ENCODE data around the gene ZNF423. TPM values are rescaled to one million over a fixed set of nuclear protein-coding genes. Genes with fewer than 3 reads are reported as not detected.

The ZNF423 gene
- total and polyA plus RNA-seq, 2 experiments from 2014 or later, result 14.9 to 41.8 TPM

GRCh38 chr16:49567950-49568349 lies 288.0 kb downstream of the ZNF423 start:
- H3F3A ChIP-seq (replicated peaks; ENCODE audit: low read depth), result no peaks in the 10 kb centered on the region
- no peak overlapping the region for H3K27ac Mint-ChIP-seq
- DNase-seq (ENCODE audit: low spot score) (no peak), ATAC-seq (no peak)
- H2AFZ ChIP-seq, result no peak overlapping the region
- no peaks in the 10 kb centered on the region for H3K27me3 ChIP-seq (ENCODE audit: insufficient read depth)
- H3K9me3 Mint-ChIP-seq, result no peaks in the 10 kb centered on the region; the same call in 2 of the 3 replicates
- peaks cover 28% of the 10 kb centered on the region for H3K4me1 Mint-ChIP-seq
- H4K20me1 ChIP-seq (replicated peaks; ENCODE audit: insufficient read depth), result no peaks in the 10 kb centered on the region
- H3K4me3 ChIP-seq, result no peak overlapping the region
- H3K36me3 Mint-ChIP-seq (ENCODE audit: low read depth), result peaks cover 5% of the 10 kb centered on the region
- TF ChIP-seq, protein P1, sequence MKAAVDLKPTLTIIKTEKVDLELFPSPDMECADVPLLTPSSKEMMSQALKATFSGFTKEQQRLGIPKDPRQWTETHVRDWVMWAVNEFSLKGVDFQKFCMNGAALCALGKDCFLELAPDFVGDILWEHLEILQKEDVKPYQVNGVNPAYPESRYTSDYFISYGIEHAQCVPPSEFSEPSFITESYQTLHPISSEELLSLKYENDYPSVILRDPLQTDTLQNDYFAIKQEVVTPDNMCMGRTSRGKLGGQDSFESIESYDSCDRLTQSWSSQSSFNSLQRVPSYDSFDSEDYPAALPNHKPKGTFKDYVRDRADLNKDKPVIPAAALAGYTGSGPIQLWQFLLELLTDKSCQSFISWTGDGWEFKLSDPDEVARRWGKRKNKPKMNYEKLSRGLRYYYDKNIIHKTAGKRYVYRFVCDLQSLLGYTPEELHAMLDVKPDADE (IDR thresholded peaks at IDR 0.05), result no peak
- no peak for TF ChIP-seq EZH2phosphoT487 (IDR thresholded peaks at IDR 0.05; ENCODE audit: unreplicated experiment)
- no peak for TF ChIP-seq ZNF114 (CRISPR knock-in tag; IDR thresholded peaks at IDR 0.05)
- TF ChIP-seq, protein P2, sequence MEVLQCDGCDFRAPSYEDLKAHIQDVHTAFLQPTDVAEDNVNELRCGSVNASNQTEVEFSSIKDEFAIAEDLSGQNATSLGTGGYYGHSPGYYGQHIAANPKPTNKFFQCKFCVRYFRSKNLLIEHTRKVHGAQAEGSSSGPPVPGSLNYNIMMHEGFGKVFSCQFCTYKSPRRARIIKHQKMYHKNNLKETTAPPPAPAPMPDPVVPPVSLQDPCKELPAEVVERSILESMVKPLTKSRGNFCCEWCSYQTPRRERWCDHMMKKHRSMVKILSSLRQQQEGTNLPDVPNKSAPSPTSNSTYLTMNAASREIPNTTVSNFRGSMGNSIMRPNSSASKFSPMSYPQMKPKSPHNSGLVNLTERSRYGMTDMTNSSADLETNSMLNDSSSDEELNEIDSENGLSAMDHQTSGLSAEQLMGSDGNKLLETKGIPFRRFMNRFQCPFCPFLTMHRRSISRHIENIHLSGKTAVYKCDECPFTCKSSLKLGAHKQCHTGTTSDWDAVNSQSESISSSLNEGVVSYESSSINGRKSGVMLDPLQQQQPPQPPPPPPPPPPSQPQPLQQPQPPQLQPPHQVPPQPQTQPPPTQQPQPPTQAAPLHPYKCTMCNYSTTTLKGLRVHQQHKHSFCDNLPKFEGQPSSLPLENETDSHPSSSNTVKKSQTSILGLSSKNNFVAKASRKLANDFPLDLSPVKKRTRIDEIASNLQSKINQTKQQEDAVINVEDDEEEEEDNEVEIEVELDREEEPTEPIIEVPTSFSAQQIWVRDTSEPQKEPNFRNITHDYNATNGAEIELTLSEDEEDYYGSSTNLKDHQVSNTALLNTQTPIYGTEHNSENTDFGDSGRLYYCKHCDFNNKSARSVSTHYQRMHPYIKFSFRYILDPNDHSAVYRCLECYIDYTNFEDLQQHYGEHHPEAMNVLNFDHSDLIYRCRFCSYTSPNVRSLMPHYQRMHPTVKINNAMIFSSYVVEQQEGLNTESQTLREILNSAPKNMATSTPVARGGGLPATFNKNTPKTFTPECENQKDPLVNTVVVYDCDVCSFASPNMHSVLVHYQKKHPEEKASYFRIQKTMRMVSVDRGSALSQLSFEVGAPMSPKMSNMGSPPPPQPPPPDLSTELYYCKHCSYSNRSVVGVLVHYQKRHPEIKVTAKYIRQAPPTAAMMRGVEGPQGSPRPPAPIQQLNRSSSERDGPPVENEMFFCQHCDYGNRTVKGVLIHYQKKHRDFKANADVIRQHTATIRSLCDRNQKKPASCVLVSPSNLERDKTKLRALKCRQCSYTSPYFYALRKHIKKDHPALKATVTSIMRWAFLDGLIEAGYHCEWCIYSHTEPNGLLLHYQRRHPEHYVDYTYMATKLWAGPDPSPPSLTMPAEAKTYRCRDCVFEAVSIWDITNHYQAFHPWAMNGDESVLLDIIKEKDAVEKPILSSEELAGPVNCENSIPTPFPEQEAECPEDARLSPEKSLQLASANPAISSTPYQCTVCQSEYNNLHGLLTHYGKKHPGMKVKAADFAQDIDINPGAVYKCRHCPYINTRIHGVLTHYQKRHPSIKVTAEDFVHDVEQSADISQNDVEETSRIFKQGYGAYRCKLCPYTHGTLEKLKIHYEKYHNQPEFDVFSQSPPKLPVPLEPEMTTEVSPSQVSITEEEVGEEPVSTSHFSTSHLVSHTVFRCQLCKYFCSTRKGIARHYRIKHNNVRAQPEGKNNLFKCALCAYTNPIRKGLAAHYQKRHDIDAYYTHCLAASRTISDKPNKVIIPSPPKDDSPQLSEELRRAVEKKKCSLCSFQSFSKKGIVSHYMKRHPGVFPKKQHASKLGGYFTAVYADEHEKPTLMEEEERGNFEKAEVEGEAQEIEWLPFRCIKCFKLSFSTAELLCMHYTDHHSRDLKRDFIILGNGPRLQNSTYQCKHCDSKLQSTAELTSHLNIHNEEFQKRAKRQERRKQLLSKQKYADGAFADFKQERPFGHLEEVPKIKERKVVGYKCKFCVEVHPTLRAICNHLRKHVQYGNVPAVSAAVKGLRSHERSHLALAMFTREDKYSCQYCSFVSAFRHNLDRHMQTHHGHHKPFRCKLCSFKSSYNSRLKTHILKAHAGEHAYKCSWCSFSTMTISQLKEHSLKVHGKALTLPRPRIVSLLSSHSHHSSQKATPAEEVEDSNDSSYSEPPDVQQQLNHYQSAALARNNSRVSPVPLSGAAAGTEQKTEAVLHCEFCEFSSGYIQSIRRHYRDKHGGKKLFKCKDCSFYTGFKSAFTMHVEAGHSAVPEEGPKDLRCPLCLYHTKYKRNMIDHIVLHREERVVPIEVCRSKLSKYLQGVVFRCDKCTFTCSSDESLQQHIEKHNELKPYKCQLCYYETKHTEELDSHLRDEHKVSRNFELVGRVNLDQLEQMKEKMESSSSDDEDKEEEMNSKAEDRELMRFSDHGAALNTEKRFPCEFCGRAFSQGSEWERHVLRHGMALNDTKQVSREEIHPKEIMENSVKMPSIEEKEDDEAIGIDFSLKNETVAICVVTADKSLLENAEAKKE (CRISPR knock-in tag; IDR thresholded peaks at IDR 0.05), result no peak
- TF ChIP-seq, protein P3, sequence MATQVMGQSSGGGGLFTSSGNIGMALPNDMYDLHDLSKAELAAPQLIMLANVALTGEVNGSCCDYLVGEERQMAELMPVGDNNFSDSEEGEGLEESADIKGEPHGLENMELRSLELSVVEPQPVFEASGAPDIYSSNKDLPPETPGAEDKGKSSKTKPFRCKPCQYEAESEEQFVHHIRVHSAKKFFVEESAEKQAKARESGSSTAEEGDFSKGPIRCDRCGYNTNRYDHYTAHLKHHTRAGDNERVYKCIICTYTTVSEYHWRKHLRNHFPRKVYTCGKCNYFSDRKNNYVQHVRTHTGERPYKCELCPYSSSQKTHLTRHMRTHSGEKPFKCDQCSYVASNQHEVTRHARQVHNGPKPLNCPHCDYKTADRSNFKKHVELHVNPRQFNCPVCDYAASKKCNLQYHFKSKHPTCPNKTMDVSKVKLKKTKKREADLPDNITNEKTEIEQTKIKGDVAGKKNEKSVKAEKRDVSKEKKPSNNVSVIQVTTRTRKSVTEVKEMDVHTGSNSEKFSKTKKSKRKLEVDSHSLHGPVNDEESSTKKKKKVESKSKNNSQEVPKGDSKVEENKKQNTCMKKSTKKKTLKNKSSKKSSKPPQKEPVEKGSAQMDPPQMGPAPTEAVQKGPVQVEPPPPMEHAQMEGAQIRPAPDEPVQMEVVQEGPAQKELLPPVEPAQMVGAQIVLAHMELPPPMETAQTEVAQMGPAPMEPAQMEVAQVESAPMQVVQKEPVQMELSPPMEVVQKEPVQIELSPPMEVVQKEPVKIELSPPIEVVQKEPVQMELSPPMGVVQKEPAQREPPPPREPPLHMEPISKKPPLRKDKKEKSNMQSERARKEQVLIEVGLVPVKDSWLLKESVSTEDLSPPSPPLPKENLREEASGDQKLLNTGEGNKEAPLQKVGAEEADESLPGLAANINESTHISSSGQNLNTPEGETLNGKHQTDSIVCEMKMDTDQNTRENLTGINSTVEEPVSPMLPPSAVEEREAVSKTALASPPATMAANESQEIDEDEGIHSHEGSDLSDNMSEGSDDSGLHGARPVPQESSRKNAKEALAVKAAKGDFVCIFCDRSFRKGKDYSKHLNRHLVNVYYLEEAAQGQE (IDR thresholded peaks at IDR 0.05; ENCODE audit: unreplicated experiment), result no peak
- TF ChIP-seq NANOG (IDR thresholded peaks at IDR 0.05; ENCODE audit: borderline replicate concordance), result no peak
- TF ChIP-seq CREB1 (CRISPR knock-in tag; IDR thresholded peaks at IDR 0.05; ENCODE audit: low read depth), result no peak
- no peak for TF ChIP-seq EZH2 (IDR thresholded peaks at IDR 0.05; ENCODE audit: low read depth, unreplicated experiment)
- TF ChIP-seq, protein P4, sequence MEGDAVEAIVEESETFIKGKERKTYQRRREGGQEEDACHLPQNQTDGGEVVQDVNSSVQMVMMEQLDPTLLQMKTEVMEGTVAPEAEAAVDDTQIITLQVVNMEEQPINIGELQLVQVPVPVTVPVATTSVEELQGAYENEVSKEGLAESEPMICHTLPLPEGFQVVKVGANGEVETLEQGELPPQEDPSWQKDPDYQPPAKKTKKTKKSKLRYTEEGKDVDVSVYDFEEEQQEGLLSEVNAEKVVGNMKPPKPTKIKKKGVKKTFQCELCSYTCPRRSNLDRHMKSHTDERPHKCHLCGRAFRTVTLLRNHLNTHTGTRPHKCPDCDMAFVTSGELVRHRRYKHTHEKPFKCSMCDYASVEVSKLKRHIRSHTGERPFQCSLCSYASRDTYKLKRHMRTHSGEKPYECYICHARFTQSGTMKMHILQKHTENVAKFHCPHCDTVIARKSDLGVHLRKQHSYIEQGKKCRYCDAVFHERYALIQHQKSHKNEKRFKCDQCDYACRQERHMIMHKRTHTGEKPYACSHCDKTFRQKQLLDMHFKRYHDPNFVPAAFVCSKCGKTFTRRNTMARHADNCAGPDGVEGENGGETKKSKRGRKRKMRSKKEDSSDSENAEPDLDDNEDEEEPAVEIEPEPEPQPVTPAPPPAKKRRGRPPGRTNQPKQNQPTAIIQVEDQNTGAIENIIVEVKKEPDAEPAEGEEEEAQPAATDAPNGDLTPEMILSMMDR (conservative IDR thresholded peaks at IDR 0.05; ENCODE audit: low read depth in 2 of 2), result no peak
- TF ChIP-seq JUNB (IDR thresholded peaks at IDR 0.05; ENCODE audit: unreplicated experiment), result no peak
- no peak for TF ChIP-seq STAT1 (IDR thresholded peaks at IDR 0.05; ENCODE audit: unreplicated experiment)
- TF ChIP-seq ZNF331 (CRISPR knock-in tag; IDR thresholded peaks at IDR 0.05; ENCODE audit: low read depth), result no peak
- no peak for TF ChIP-seq POLR2AphosphoS5 (IDR thresholded peaks at IDR 0.05; ENCODE audit: low read depth)
- no peak overlapping the region for H3K4me2 ChIP-seq
- no peaks in the 10 kb centered on the region for H3K36me3 ChIP-seq (ENCODE audit: insufficient read depth)
- 0 out of 2 replicates have a peak, but pooled peaks cover 2% of the 10 kb centered on the region for H3K79me2 ChIP-seq (replicated peaks; ENCODE audit: insufficient read depth)
- no peak overlapping the region for H3K4me3 Mint-ChIP-seq
- peaks cover 13% of the 10 kb centered on the region for H3K27me3 Mint-ChIP-seq (ENCODE audit: insufficient read depth, low read depth, poor library complexity)
- H3K4me1 ChIP-seq (ENCODE audit: insufficient read depth), result peaks cover 7% of the 10 kb centered on the region
- 0 out of 2 replicates have a peak, but pooled peaks cover 14% of the 10 kb centered on the region for H3K9me2 ChIP-seq (ENCODE audit: insufficient read depth)
- no peak overlapping the region for H3K27ac ChIP-seq (ENCODE audit: low read depth)
